Suppressor macrophage treated with lipopolysaccharide for 1 hour (primary cell): ENCODE results near the gene COG7.
"Not testable (repeated sequence)": the region's sequence is repeated elsewhere in the genome, so short reads cannot be mapped to it uniquely, and the experiment has no call there.

Experiments
- DNase-seq, 3 donors: peaks; one replicate each; pipeline ENCODE4 v3.0.0-alpha.2; 2020 to 2022

Gene COG7

DNA sequence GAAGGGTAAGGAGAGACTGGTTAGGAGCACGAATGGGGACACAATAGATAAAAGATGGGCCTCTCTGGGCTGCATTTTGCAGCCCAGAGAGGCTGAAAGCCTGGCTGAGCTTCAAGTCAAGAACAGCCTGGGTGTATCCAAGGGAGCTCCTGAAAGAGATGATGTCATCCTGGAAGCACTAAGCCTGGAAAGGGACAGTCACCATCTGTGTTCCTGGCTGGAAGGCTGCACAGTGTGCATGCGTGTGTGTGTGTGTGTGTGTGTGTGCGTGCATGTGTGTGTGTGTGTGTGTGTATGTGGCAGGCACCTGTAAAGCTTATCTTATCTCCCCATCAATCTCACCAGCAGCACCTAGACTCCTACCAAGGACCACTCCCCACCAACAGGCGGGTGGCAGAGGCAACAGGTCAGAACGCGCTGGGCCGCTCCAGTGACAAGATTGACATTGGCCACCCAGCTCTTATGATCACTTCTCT lies 44.1 kb downstream of the COG7 start:
- no peak for DNase-seq

DNA sequence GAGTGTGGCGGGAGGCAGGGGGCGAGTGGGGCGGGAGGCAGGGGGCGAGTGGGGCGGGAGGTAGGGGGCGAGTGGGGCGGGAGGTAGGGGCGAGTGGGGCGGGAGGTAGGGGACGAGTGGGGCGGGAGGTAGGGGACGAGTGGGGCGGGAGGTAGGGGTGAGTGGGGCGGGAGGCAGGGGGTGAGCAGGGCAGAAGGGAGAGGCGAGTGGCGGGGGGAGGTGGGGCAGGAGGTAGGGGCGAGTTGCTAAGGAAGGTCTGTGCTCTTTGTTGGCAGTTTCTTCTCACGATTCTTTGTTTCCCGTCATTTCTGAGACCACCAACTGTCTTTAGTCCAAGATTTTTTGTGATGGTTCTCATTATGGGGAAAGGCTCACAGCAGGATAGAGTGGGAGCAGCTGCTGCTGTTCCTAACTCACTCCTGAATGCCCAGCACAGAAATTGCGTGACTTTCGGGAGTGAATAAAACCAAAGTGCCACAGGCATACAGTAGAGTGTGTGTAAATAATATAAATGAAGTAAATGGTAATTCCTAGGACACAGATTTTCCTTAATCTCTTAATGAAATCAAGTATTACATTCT lies 44.7 kb downstream of the COG7 start:
- no peak for DNase-seq

DNA sequence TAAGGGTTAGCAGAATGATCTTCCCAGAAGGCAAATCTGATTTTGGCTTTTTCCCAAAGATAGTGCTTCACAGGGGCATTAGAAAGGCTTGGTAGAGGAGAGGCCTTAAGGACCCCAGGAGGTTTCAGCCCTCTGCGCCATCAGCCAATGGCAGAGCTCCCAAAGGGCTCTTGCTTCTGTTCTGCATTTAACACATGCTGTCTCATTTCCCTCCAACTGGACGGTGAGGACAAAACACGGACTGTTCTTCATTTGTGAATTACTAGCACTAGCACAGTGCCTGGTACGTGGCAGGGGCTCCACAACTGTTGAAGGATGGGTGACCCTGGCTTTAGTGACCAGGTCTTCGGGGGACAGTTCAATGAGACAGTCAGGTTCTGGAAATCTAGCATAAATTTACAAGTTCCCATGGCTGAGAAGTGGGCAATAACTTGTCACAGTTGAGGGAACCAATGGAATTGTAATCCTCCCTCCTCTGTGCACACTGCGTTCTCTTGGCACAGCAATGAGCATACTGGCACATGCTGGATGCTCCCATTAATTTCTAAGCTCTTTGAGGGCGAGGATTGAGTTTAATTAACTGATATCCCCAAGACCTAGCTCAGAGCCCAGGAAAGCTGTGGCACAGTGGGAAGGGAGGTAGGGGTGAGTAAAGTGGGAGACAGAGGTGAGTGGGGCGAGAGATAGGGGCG lies 45.4 kb downstream of the COG7 start:
- DNase-seq: no peak

DNA sequence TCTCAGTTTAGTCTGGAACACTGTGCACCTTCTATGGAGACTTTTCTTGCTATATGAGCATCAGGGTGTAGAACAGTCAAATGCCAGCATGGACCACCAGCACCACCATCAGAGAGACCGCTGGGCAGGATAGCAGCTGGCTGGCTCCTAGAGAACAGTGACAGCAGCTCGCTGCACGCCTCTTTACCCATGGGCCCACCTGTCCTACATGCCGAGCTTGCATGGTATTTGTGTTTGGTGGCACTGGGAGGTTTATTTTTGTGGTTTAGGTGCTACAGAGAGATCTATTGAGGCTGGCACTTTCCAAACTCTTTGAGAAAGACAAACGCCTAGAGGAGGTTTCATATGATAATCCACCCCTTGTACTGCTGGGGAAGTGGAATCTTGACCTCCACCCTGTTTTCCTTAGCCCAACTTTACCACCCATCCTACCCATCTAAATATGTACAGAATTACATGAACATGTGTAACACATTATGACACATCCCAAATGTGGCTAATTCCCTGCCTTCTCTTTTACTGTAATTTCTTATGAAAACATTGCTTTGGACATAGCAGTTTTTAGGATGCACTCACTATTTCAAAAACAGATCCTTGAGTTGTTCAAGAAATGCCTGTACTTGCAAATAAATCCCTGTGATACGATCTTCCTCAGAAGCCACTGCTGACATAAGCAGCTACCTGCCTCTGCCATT lies 46.3 kb downstream of the COG7 start:
- DNase-seq: no peak

DNA sequence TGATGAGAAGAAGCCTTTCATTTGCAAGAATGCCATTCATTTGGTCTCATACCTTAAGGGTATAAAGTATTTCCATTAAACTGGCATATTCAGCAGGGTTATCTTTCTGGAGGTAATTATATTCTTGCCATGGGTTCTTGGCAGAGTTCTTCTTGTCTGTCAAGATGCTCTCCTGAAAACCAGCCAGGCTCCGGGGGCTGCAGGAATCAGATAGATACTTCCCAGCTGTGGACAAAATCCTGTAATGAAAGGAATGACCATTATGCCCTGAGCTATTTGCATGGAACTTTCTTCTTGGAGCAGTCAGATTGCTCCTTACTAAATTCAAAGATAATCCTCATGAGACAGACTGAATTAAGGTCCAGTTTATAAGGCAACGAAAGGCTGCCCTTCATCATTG lies 47.0 kb downstream of the COG7 start:
- DNase-seq: no peak

- DNase-seq: no peak
These were observed 49.4 kb downstream of the COG7 start for GRCh38 chr16:23403547-23403946.

DNA sequence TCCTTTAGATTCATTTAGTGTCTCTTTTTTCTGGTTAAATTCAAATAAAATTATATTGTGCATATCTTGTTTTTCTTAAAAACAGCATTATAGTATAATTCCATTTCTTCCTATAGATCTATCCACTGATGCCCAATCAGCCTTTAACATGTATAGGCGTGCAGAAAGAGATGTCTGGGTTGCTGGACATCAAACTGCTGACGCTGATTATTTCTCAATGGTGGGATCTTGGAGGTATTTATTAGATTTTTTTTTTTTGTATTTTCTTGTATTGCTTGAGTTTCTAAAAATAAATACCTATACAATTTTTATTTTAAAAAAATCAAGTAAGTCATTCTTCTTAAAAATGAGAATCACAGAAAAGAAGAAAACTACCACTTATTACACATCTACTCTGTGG lies 50.9 kb downstream of the COG7 start:
- DNase-seq: no peak

DNA sequence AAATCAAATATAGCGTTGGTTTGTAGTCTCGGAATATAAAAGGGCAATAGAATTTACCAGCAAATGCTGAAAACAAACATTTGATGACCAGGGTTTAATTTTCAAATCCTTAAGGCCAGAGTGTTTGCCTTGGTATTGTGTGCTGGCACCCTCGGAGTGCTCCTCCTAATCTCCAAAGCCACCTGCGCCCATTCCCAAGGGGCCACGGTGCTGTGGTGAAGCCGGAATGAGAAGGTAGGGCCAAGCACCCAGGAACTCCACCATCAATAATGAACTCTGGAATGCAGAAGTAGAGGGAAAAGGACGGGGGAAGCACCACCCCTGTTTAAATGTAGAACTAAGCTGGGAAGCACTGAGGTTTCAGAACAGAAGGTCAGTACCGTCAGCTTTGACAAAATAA lies 51.9 kb downstream of the COG7 start:
- DNase-seq: no peak

GRCh38 chr16:23400447-23400846 lies 52.5 kb downstream of the COG7 start:
- DNase-seq: not testable (repeated sequence)

DNA sequence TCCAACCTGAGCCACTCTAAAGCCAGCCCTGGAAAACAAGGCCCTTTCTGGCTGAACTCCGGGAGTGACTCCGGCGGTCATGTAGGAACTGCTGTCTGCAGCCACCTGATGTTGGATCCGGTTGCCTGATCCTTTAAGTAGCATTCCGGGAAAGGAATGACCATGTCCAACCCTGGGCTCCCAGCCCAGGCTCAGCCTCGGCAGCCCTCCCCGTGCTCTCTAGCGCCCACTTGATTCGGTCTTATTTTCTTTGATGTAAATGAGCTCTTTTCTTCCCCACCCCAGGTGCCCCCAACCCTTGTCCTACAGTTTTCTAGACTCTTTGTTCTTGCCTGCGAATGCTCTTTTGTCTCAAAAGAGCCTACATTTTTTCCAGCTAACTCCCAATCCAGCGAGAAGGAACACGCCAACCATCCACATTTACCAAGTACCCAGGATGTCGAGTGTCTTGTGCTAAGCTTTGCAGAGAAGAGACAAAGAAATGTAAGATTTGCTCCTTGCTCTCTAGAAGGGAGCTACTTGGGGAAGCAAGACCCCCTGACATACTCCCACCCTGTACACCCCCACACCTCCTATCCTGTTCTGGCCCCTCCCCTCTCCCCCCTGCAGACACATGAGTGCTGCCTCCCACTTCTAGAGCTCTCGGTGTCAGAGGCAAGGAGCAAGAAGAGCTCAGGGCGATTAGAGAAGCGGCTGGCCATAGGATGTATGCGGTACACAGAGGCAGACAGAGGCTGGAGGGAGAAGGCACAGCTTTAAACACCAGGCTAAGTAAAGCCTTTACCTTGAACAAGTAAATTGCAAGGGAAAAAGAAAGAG lies 53.8 kb downstream of the COG7 start:
- DNase-seq: no peak

- DNase-seq: no peak
These were observed 55.5 kb downstream of the COG7 start for GRCh38 chr16:23397464-23397863.

DNA sequence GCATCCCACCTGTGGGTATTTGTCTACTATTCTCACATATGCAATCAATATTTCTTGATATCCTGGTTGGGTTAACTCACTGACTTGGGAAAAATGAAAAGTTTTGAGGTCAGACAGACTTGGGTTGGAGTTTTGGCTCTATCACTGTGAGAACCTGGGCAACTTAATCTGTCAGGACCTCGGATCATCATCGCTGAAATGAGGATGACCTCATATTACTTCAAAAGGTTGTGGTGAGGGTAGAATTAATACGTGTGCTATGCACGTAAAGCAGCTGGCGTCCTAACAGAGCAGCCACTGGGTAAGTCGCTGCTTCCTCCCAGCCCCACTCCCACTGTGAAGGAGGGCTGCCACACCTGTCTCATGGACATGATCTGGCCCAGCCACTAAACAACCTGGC lies 57.3 kb downstream of the COG7 start:
- DNase-seq: no peak

GRCh38 chr16:23394141-23394831 lies 58.7 kb downstream of the COG7 start:
- DNase-seq: no peak

- no peak for DNase-seq
These were observed 60.8 kb downstream of the COG7 start for GRCh38 chr16:23392223-23392600.

GRCh38 chr16:23391381-23392222 lies 61.4 kb downstream of the COG7 start:
- no peak for DNase-seq

DNA sequence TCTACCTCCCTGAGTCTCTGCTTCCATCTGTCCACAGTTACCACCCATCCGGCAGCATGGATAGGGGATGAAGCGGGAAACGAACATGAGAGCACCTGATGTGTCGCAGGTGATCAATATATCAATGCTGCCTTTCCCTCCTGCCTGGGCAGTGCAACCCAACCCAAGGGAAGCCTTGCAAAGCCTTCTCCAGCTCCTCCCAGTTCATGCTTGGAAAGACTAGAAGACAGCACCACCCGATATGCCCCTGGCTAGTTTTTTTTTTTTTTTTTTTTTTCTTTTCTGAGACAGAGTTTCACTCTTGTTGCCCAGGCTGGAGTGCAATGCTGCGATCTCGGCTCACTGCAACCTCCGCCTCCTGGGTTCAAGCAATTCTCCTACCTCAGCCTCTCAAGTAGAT lies 63.1 kb downstream of the COG7 start:
- DNase-seq: not testable (repeated sequence)

DNA sequence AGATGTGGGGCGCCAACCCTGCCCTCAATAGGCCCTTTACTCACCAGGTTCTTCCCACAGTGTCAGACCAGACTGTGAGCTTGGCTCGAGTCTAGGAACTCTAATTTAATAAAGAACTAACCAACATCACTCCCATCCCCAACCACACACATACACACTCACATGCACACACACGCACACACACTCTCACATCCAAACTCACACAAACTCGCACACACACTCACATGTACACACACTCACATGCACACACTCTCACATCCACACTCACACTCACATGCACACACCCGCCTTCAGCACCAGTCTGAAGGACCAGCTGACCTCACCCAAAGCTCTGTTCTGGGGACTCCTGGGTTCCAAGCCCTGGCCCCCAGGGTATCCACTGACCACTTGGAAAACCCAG lies 63.8 kb downstream of the COG7 start:
- no peak for DNase-seq

GRCh38 chr16:23388786-23389185 lies 64.2 kb downstream of the COG7 start:
- no peak for DNase-seq

- DNase-seq: no peak
These were observed 65.3 kb downstream of the COG7 start for GRCh38 chr16:23387666-23388065.

DNA sequence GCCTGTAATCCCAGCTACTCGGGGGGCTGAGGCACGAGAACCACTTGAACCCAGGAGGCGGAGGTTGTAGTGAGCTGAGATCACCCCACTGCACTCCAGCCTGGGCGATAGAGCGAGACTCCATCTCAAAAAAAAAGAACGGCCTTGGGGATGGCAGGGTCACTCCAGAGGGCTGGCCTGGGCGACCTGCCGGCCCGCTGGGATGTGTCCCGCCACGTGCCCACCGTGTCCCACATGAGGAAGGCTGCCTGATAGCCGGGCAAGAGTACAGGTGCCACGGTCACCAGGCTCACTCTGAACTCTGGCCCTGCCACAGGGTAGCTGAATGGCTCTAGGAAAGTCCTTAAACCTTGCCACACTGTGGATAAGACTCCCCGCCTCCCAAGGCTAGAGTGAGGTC lies 67.5 kb downstream of the COG7 start:
- no peak for DNase-seq

DNA sequence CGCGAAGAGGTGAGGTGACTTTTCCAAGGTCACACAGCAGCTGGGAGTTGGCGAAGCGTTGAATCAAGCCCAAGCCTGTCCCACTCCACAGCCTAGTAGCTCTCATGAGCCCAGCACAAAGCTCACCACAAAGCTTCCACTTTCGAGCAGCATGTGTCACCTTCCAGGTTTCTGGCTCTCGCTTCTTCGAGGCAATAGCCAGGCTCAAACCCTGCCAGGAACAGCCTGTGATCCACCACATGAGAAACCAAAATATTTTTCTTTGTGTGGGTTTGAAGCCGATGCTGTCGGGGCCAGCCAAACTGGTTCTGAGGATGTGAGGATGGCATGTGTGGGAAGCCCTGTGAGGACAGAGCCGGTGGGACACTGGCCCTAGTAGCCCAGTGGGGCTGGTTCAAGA lies 68.1 kb downstream of the COG7 start:
- no peak for DNase-seq

DNA sequence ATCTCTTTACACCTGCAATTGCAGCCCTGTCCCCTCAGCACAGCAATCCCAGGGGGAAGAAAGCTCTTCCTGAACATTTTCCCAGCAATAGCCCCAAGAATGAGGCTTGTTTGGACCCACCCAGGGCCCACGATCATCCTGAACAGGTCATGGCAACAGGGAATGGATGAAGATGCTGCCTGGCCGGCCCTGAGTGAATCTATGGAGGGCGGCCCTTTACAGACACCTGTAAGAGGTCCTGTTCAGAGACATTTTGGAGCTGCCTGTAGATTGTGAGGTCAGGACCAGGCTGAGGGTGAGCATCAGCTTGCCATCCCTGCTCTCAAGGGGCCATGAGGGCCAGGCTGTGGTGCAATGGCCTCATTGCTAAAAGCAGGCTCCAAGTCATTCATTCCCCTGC lies 69.1 kb downstream of the COG7 start:
- DNase-seq: no peak
